H1 (cell line): ENCODE data around the gene IL1RAPL1. TPM values are rescaled to one million over a fixed set of nuclear protein-coding genes. Genes with fewer than 3 reads are reported as not detected.

ENCODE experiments used
- CTCF ChIA-PET: fragments of 300-600 bp; sonication (Branson Sonifier 250); formaldehyde crosslinking; loops from one replicate; lab custom pipeline; 2021; ENCODE audit not compliant: partially characterized antibody; lab: Charles Lee
- POLR2A ChIA-PET: fragments of 300-600 bp; sonication (Branson Sonifier 250); formaldehyde crosslinking; loops from one replicate; lab custom pipeline; 2021; ENCODE audit warnings: inconsistent platforms; ENCODE audit not compliant: partially characterized antibody; lab: Charles Lee
- DNase-seq, 2 experiments: peaks; one replicate each; pipeline versions ENCODE4 v3.0.0 to v3.0.0-alpha.2; 2010 to 2022; ENCODE audit warnings: low spot score in 2 of 2, low read depth in 1 of 2, mixed read lengths in 1 of 2
- FAIRE-seq: peaks from 2 replicates; lab custom pipeline; 2011; peaks lifted over from hg19 to GRCh38; lab: Jason Lieb, UNC
- H2AFZ ChIP-seq: 2 replicates; pipeline ENCODE4 v1.8.1; 2012; ENCODE audit warnings: low read length, inconsistent platforms
- H2AK5ac ChIP-seq: 2 replicates; pipeline ENCODE4 v1.6.1; 2013; ENCODE audit warnings: low read depth, low read length
- H2BK120ac ChIP-seq: replicated peaks from 2 replicates; pipeline ENCODE3; 2013; ENCODE audit warnings: low read depth, low read length, inconsistent platforms
- H2BK12ac ChIP-seq: 2 replicates; pipeline ENCODE4 v1.6.1; 2013; ENCODE audit warnings: low read depth, low read length
- H2BK15ac ChIP-seq: 2 replicates; pipeline ENCODE4 v1.6.1; 2013; ENCODE audit warnings: low read length
- H2BK20ac ChIP-seq: 2 replicates; pipeline ENCODE4 v1.6.1; 2013; ENCODE audit warnings: low read length
- H2BK5ac ChIP-seq: 2 replicates; pipeline ENCODE4 v1.6.1; 2013; ENCODE audit warnings: low read depth, low read length
- H3K14ac ChIP-seq: 2 replicates; pipeline ENCODE4 v1.6.1; 2013; ENCODE audit warnings: inconsistent platforms; ENCODE audit not compliant: insufficient read length
- H3K18ac ChIP-seq: 2 replicates; pipeline ENCODE4 v1.6.1; 2013; ENCODE audit warnings: low read length; ENCODE audit errors: extremely low read depth
- H3K23ac ChIP-seq: 2 replicates; pipeline ENCODE4 v1.6.1; 2013; ENCODE audit warnings: inconsistent platforms; ENCODE audit not compliant: insufficient read length
- H3K23me2 ChIP-seq: 2 replicates; pipeline ENCODE4 v1.6.1; 2013; ENCODE audit warnings: low read depth, low read length
- H3K27ac ChIP-seq: 2 replicates; pipeline ENCODE4 v1.6.1; 2011; ENCODE audit warnings: low read depth, low read length, inconsistent platforms
- H3K27me3 ChIP-seq, 4 experiments: replicated peaks in 1 of 4; 1 replicate in 1 of 4; 2 replicates in 3 of 4; pipeline versions ENCODE4 v1.6.1 to v1.8.1; 2011 to 2013; ENCODE audit warnings: low read length in 3 of 4, mild to moderate bottlenecking in 3 of 4, inconsistent platforms in 2 of 4, mixed read lengths in 2 of 4, moderate library complexity in 1 of 4; ENCODE audit not compliant: control insufficient read depth in 3 of 4, insufficient read depth in 3 of 4; ENCODE audit errors: extremely low read depth in 1 of 4
- H3K36me3 ChIP-seq, 4 experiments: 2 replicates each; pipeline versions ENCODE4 v1.6.1 to v1.8.1; 2011 to 2013; ENCODE audit warnings: mild to moderate bottlenecking in 4 of 4, low read length in 3 of 4, moderate library complexity in 2 of 4, control low read depth in 1 of 4, inconsistent platforms in 1 of 4; ENCODE audit not compliant: insufficient read depth in 4 of 4, control insufficient read depth in 2 of 4
- H3K4ac ChIP-seq: replicated peaks from 2 replicates; pipeline ENCODE3; 2013; ENCODE audit warnings: low read length, low read depth, mixed read lengths, inconsistent platforms; ENCODE audit not compliant: insufficient read length
- H3K4me1 ChIP-seq, 4 experiments: replicated peaks in 1 of 4; 1 replicate in 1 of 4; 2 replicates in 3 of 4; pipeline versions ENCODE4 v1.6.1 to v1.8.1; 2011 to 2013; ENCODE audit warnings: low read length in 3 of 4, inconsistent platforms in 2 of 4, mixed read lengths in 1 of 4; ENCODE audit not compliant: insufficient read depth in 4 of 4, control insufficient read depth in 3 of 4
- H3K4me2 ChIP-seq, 2 experiments: 2 replicates each; pipeline versions ENCODE4 v1.6.1 to v1.8.1; 2011 to 2013; ENCODE audit warnings: low read depth in 2 of 2, low read length in 2 of 2, control low read depth in 1 of 2, inconsistent platforms in 1 of 2, mild to moderate bottlenecking in 1 of 2; ENCODE audit not compliant: insufficient read depth in 1 of 2
- H3K4me3 ChIP-seq, 4 experiments: fragments of 200-600, 300-600 bp in 1 of 4; sonication (generic), shearing (Covaris generic), sonication (Bioruptor Twin) in 1 of 4; 2 replicates each; pipeline versions ENCODE4 v1.5.1 to v1.8.1; 2011 to 2016; ENCODE audit warnings: low read length in 4 of 4, low read depth in 3 of 4, control low read depth in 2 of 4, inconsistent platforms in 2 of 4, mild to moderate bottlenecking in 2 of 4, mixed read lengths in 1 of 4, moderate library complexity in 1 of 4; ENCODE audit not compliant: insufficient read depth in 2 of 4; ENCODE audit errors: extremely low read depth in 1 of 4
- H3K56ac ChIP-seq: replicated peaks from 2 replicates; pipeline ENCODE3; 2013; ENCODE audit warnings: low read depth, mild to moderate bottlenecking, mixed read lengths, low read length, inconsistent platforms; ENCODE audit not compliant: insufficient read length
- H3K79me1 ChIP-seq: 2 replicates; pipeline ENCODE4 v1.6.1; 2013; ENCODE audit warnings: low read depth, low read length, control low read depth
- H3K79me2 ChIP-seq, 2 experiments: 2 replicates each; pipeline versions ENCODE4 v1.6.1 to v1.8.1; 2012 to 2013; ENCODE audit warnings: low read length in 2 of 2, mild to moderate bottlenecking in 2 of 2, inconsistent platforms in 1 of 2; ENCODE audit not compliant: insufficient read depth in 2 of 2, control insufficient read depth in 1 of 2
- H3K9ac ChIP-seq, 4 experiments: replicated peaks in 1 of 4; 1 replicate in 1 of 4; 2 replicates in 3 of 4; pipeline versions ENCODE4 v1.6.1 to v1.8.1; 2011 to 2013; ENCODE audit warnings: low read depth in 3 of 4, low read length in 3 of 4, control low read depth in 2 of 4, mild to moderate bottlenecking in 2 of 4, moderate library complexity in 2 of 4, inconsistent platforms in 1 of 4; ENCODE audit errors: extremely low read depth in 1 of 4
- H3K9me3 ChIP-seq, 2 experiments: 2 replicates each; pipeline versions ENCODE4 v1.6.1 to v1.8.1; 2012 to 2013; ENCODE audit warnings: mild to moderate bottlenecking in 2 of 2, moderate library complexity in 2 of 2, control low read depth in 1 of 2, inconsistent platforms in 1 of 2, low read depth in 1 of 2, low read length in 1 of 2, mixed read lengths in 1 of 2; ENCODE audit not compliant: insufficient read depth in 2 of 2
- H4K20me1 ChIP-seq, 2 experiments: replicated peaks in 1 of 2; 2 replicates each; pipeline versions ENCODE3 to v1.8.1; 2011 to 2013; ENCODE audit warnings: inconsistent platforms in 2 of 2, low read length in 2 of 2, mild to moderate bottlenecking in 1 of 2; ENCODE audit not compliant: insufficient read depth in 2 of 2, control insufficient read depth in 1 of 2
- H4K5ac ChIP-seq: 2 replicates; pipeline ENCODE4 v1.6.1; 2013; ENCODE audit warnings: low read length, low read depth, mixed read lengths, inconsistent platforms; ENCODE audit not compliant: insufficient read length
- H4K8ac ChIP-seq: 2 replicates; pipeline ENCODE4 v1.8.0; 2013; ENCODE audit warnings: mild to moderate bottlenecking, moderate library complexity, low read length, inconsistent platforms; ENCODE audit not compliant: insufficient read depth; ENCODE audit errors: extremely low read depth
- H4K91ac ChIP-seq: replicated peaks from 2 replicates; pipeline ENCODE3; 2013; ENCODE audit warnings: low read length, mixed read lengths, inconsistent platforms; ENCODE audit not compliant: insufficient read length
- ASH2L ChIP-seq: fragments of 200-600, 300-600 bp; sonication (generic); IDR thresholded peaks from one replicate; pipeline ENCODE4 v1.7.1; 2017; ENCODE audit warnings: low read length
- BRCA1 ChIP-seq: IDR thresholded peaks from 2 replicates; pipeline ENCODE4 v1.6.1; 2012; ENCODE audit warnings: low read depth, low read length, improper control_type of control experiment
- CTBP2 ChIP-seq: IDR thresholded peaks from 2 replicates; pipeline ENCODE4 v1.7.0; 2011; ENCODE audit warnings: borderline replicate concordance, mild to moderate bottlenecking, moderate library complexity, mixed read lengths, low read length; ENCODE audit not compliant: insufficient read depth, insufficient read length
- GTF2F1 ChIP-seq: IDR thresholded peaks from 2 replicates; pipeline ENCODE4 v1.6.1; 2012; ENCODE audit warnings: low read depth, low read length, improper control_type of control experiment, borderline replicate concordance
- HDAC6 ChIP-seq: IDR thresholded peaks from one replicate; pipeline ENCODE4 v1.7.1; 2012; ENCODE audit warnings: low read depth, mild to moderate bottlenecking, inconsistent platforms, low read length, moderate library complexity
- POLR2A ChIP-seq, 2 experiments: IDR thresholded peaks; 1 replicate in 1 of 2; 2 replicates in 1 of 2; pipeline ENCODE4 v1.6.1; 2011; ENCODE audit warnings: low read depth in 2 of 2, low read length in 2 of 2, mild to moderate bottlenecking in 2 of 2; ENCODE audit errors: control extremely low read depth in 1 of 2
- SIN3A ChIP-seq, 2 experiments: IDR thresholded peaks in 1 of 2; conservative IDR thresholded peaks in 1 of 2; 2 replicates each; pipeline ENCODE4 v1.6.1; 2011 to 2012; ENCODE audit warnings: low read length in 2 of 2, improper control_type of control experiment in 1 of 2, low read depth in 1 of 2, mild to moderate bottlenecking in 1 of 2
- TCF12 ChIP-seq: IDR thresholded peaks from 2 replicates; pipeline ENCODE4 v1.6.1; 2011; ENCODE audit warnings: low read depth, mild to moderate bottlenecking, low read length
- TEAD4 ChIP-seq: IDR thresholded peaks from 2 replicates; pipeline ENCODE4 v1.6.1; 2012; ENCODE audit warnings: low read depth, low read length, inconsistent platforms, mixed read lengths
- ZNF274 ChIP-seq: IDR thresholded peaks from 2 replicates; pipeline ENCODE4 v1.7.0; 2012; ENCODE audit warnings: low read length, borderline replicate concordance; ENCODE audit errors: extremely low read depth
- WGBS, 2 experiments: shearing (Covaris generic) in 1 of 2; methylation state at CpG; one replicate each; pipeline versions ENCODE4 v1.1.6 to v1.1.7; 2013 to 2015; ENCODE audit warnings: low lambda C conversion rate in 2 of 2, mixed read lengths in 2 of 2, inconsistent platforms in 1 of 2, low coverage in 1 of 2, missing lambda C conversion rate in 1 of 2; ENCODE audit not compliant: insufficient replicate concordance in 2 of 2, insufficient coverage in 1 of 2, insufficient read length in 1 of 2; ENCODE audit errors: extremely low coverage in 1 of 2, missing lambda C conversion rate in 1 of 2; 5-methylcytosine and 5-hydroxymethylcytosine counted together
- polyA plus RNA-seq, 7 experiments: library from polyadenylated mRNA; depleted of rRNA in 3 of 7; stranded (reverse) in 5 of 7; unstranded in 2 of 7; fragments of >200 nt in 5 of 7; fragments of 200-250 nt in 2 of 7; gene quantifications; 1 replicate in 5 of 7; 2 replicates in 1 of 7; 4 replicates in 1 of 7; pipeline versions ENCODE4 v1.2.1 to v1.2.3, GENCODE V29; 2011 to 2013; ENCODE audit warnings: missing spikeins in 2 of 7, mixed read lengths in 2 of 7
- total RNA-seq: library from RNA; stranded (reverse); fragmentation: NEBNext Ultra II Directional; extraction: Animal tissue kit (Norgen Biotek cat#: 25700); gene quantifications from 2 replicates; pipeline ENCODE4 v1.2.1, GENCODE V29; 2021

Gene IL1RAPL1
- total and polyA plus RNA-seq, 2 of the 8 experiments (the other 6 are each of a cell fraction or from before 2014, with no cell fraction given) = 0.11 to 0.35 TPM

DNA sequence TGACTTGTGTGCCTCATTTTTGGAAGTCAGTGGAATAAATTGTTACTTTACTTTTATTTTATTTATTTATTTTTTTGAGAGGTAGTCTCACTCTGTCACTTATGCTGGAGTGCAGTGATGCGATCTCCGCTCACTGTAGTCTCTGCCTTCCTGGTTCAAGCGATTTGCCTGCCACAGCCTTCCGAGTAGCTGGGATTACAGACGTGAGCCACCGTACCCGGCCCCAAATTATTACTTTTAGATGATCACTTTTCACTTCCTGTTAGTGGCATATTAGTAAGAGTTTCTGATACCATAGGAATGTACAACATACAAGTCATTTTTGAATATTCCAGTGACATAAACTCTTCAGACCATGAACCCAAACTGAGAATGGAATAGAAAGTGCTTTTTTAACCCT is 1017.1 kb downstream of the IL1RAPL1 start:
- H3K79me2 ChIP-seq = no peaks in the 10 kb centered on the region
- H3K23ac ChIP-seq = no peak overlapping the region
- POLR2A ChIA-PET = no interaction called here
- no peaks in the 10 kb centered on the region for H3K9me3 ChIP-seq
- H3K27me3 ChIP-seq = no peaks in the 10 kb centered on the region
- no peak overlapping the region for H3K14ac ChIP-seq
- no peak overlapping the region for H3K27ac ChIP-seq
- H2AFZ ChIP-seq = no peak overlapping the region
- 95% methylated on average over 6 of the region's 7 CpGs; no CpG with 5 or more reads in 1 of the 2 experiments for WGBS, 2 experiments
- H3K79me1 ChIP-seq = no peaks in the 10 kb centered on the region
- no peak for FAIRE-seq
- H2BK15ac ChIP-seq = no peak overlapping the region
- no peak overlapping the region for H3K4me3 ChIP-seq
- H3K23me2 ChIP-seq = no peaks in the 10 kb centered on the region
- no peak overlapping the region for H2BK120ac ChIP-seq
- DNase-seq = no peak
- no peak overlapping the region for H3K18ac ChIP-seq
- CTCF ChIA-PET = no interaction called here
- no peak overlapping the region for H3K4ac ChIP-seq
- no peak overlapping the region for H4K91ac ChIP-seq
- no peaks in the 10 kb centered on the region for H3K36me3 ChIP-seq
- no peak overlapping the region for H4K5ac ChIP-seq
- no peak overlapping the region for H2BK12ac ChIP-seq
- no peak overlapping the region for H4K8ac ChIP-seq
- no peaks in the 10 kb centered on the region for H4K20me1 ChIP-seq
- peaks cover 0 to 5% (median 0%) of the 10 kb centered on the region in 4 experiments; a peak in 1 of 7 replicates for H3K4me1 ChIP-seq
- H2BK5ac ChIP-seq = no peak overlapping the region
- no peak overlapping the region for H3K9ac ChIP-seq
- no peak overlapping the region for H3K4me2 ChIP-seq
- H2BK20ac ChIP-seq = no peak overlapping the region
- H3K56ac ChIP-seq = no peak overlapping the region
- H2AK5ac ChIP-seq = no peak overlapping the region
- TF ChIP-seq CTBP2 (no peak), TEAD4 (no peak), GTF2F1 (no peak), ZNF274 (no peak), POLR2A (IDR thresholded peaks at IDR 0.05; ENCODE audit: control extremely low read depth in 1 of 2, low read depth in 2 of 2, low read length in 2 of 2) (no peak), HDAC6 (no peak), TCF12 (no peak), ASH2L (no peak), SIN3A (conservative IDR thresholded peaks at IDR 0.05 in 1 of 2, IDR thresholded peaks at IDR 0.05 in 1 of 2; ENCODE audit: low read depth in 1 of 2, low read length in 2 of 2) (no peak), BRCA1 (no peak)
